HepG2 (cell line): ENCODE results near the gene RAB30. TPM values are rescaled to one million over a fixed set of nuclear protein-coding genes. Genes with fewer than 3 reads are reported as not detected.
A peak's percentile ranks its signal among the peaks of the same experiment; 100 is the strongest.

Experiments
- ATAC-seq: fragments of 200-7000 bp; cut with Tn5 transposase; 3 replicates; pipeline ENCODE4 v1.9.1; 2020; ENCODE audit warnings: mild to moderate bottlenecking, moderate library complexity
- BruUV-seq: library from RNA; stranded (reverse); fragments of 400-500 nt; replicated peaks from 2 replicates; lab custom pipeline; 2021; lab: Mats Ljungman, UMichigan
- CTCF ChIA-PET: fragments of 300-600 bp; formaldehyde crosslinking; extraction: SDS; loops from one replicate; lab custom pipeline; 2021; ENCODE audit warnings: low total read pairs, inconsistent platforms, low intra/inter-chr PET ratio; lab: Yijun Ruan, JAX
- POLR2A ChIA-PET: fragments of 350-600 bp; sonication (Branson Sonifier 250); formaldehyde crosslinking; loops from one replicate; lab custom pipeline; 2020; ENCODE audit warnings: antibody characterized with exemption, inconsistent platforms; lab: Yijun Ruan, JAX
- DNase-seq: peaks from one replicate; pipeline ENCODE4 v3.0.0-alpha.2; 2015; ENCODE audit warnings: low spot score
- FAIRE-seq: peaks from 3 replicates; lab custom pipeline; 2011; peaks lifted over from hg19 to GRCh38; lab: Jason Lieb, UNC
- H2AFZ ChIP-seq: one replicate; pipeline ENCODE4 v1.6.1; 2011; ENCODE audit warnings: low read length, inconsistent platforms
- H3K27ac ChIP-seq: fragments of 300-600 bp; 3 replicates; pipeline ENCODE4 v1.8.0; 2011; ENCODE audit warnings: mixed run types, mild to moderate bottlenecking, mixed read lengths, low read length, inconsistent platforms; ENCODE audit not compliant: insufficient read depth; ENCODE audit errors: extremely low read length
- H3K27me3 ChIP-seq, 2 experiments: fragments of 200-600 bp in 1 of 2; 2 replicates in 1 of 2; 3 replicates in 1 of 2; pipeline versions ENCODE4 v1.6.0 to v1.8.0; 2011; ENCODE audit warnings: low read length in 2 of 2, mild to moderate bottlenecking in 2 of 2, moderate library complexity in 2 of 2, inconsistent platforms in 1 of 2; ENCODE audit not compliant: insufficient read depth in 2 of 2, control insufficient read depth in 1 of 2
- H3K36me3 ChIP-seq, 2 experiments: fragments of 200-600 bp in 1 of 2; replicated peaks in 1 of 2; 2 replicates in 1 of 2; 3 replicates in 1 of 2; pipeline versions ENCODE4 v1.5.1 to v1.8.0; 2011; ENCODE audit warnings: low read length in 2 of 2, inconsistent platforms in 1 of 2; ENCODE audit not compliant: insufficient read depth in 2 of 2, control insufficient read depth in 1 of 2
- H3K4me1 ChIP-seq: 2 replicates; pipeline ENCODE4 v1.5.1; 2012; ENCODE audit warnings: low read length, inconsistent platforms; ENCODE audit not compliant: insufficient read depth
- H3K4me2 ChIP-seq: 2 replicates; pipeline ENCODE4 v1.6.0; 2011; ENCODE audit warnings: low read depth, low read length, inconsistent platforms
- H3K4me3 ChIP-seq, 3 experiments: fragments of 200-600 bp in 1 of 3; sonication (generic), shearing (Covaris generic) in 1 of 3; replicated peaks in 1 of 3; 2 replicates each; pipeline ENCODE4 v1.5.1; 2011 to 2016; ENCODE audit warnings: low read length in 3 of 3, inconsistent platforms in 2 of 3, low read depth in 2 of 3, mild to moderate bottlenecking in 2 of 3, control low read depth in 1 of 3, mixed read lengths in 1 of 3; ENCODE audit not compliant: insufficient read depth in 1 of 3
- H3K79me2 ChIP-seq: one replicate; pipeline ENCODE4 v1.6.1; 2011; ENCODE audit warnings: low read length, inconsistent platforms; ENCODE audit not compliant: insufficient read depth
- H3K9ac ChIP-seq: 2 replicates; pipeline ENCODE4 v1.6.0; 2011; ENCODE audit warnings: mild to moderate bottlenecking, low read depth, low read length, inconsistent platforms; ENCODE audit not compliant: insufficient read depth
- H3K9me3 ChIP-seq: 2 replicates; pipeline ENCODE4 v1.5.1; 2012; ENCODE audit warnings: mild to moderate bottlenecking, low read length
- H4K20me1 ChIP-seq: 2 replicates; pipeline ENCODE4 v1.6.0; 2011; ENCODE audit warnings: inconsistent platforms, mild to moderate bottlenecking, low read length, moderate library complexity; ENCODE audit not compliant: insufficient read depth
- IKZF1 ChIP-seq: fragments of 450-650 bp; IDR thresholded peaks from 2 replicates; pipeline ENCODE4 v1.7.1; 2016
- PAX8 ChIP-seq: sonication (generic); formaldehyde crosslinking; IDR thresholded peaks from 2 replicates; pipeline ENCODE4 v1.8.0; 2022; ENCODE audit warnings: mild to moderate bottlenecking, missing genetic modification reagents, borderline replicate concordance
- SNRNP70 ChIP-seq: fragments of 200-400 bp; formaldehyde crosslinking; IDR thresholded peaks from 2 replicates; pipeline ENCODE4 v1.6.1; 2017; ENCODE audit warnings: mild to moderate bottlenecking, low read depth, low read length, moderate library complexity
- TOE1 ChIP-seq: sonication (generic); formaldehyde crosslinking; IDR thresholded peaks from 2 replicates; pipeline ENCODE4 v1.4.0; 2020; ENCODE audit warnings: mild to moderate bottlenecking, missing genetic modification reagents
- ZNF121 ChIP-seq: sonication (generic); formaldehyde crosslinking; IDR thresholded peaks from 2 replicates; pipeline ENCODE4 v1.5.0; 2020; ENCODE audit warnings: mild to moderate bottlenecking, missing genetic modification reagents
- ZNF256 ChIP-seq: sonication (generic); formaldehyde crosslinking; conservative IDR thresholded peaks from 2 replicates; pipeline ENCODE4 v1.4.0; 2020; ENCODE audit warnings: missing genetic modification reagents
- ZNF615 ChIP-seq: sonication (generic); formaldehyde crosslinking; IDR thresholded peaks from 2 replicates; pipeline ENCODE4 v1.5.0; 2020; ENCODE audit warnings: mild to moderate bottlenecking, missing genetic modification reagents, borderline replicate concordance
- WGBS: methylation state at CpG from one replicate; pipeline ENCODE4 v1.1.6; 2017; ENCODE audit warnings: low lambda C conversion rate; 5-methylcytosine and 5-hydroxymethylcytosine counted together
- in situ Hi-C: cut with HindIII; loops from 2 replicates; pipeline ENCODE4 v1.10.0; 2017; ENCODE audit warnings: low pct_unique_long_range_greater_than_20kb; ENCODE audit not compliant: extremely low pct_ligation_motif_present
- intact Hi-C: fragments of 100-400 bp; cut with micrococcal nuclease; formaldehyde crosslinking; loops from one replicate; pipeline ENCODE4 v1.10.0; 2022; ENCODE audit not compliant: unreplicated experiment
- polyA plus RNA-seq, 8 experiments: library from polyadenylated mRNA; depleted of rRNA in 3 of 8; stranded (reverse) in 7 of 8; unstranded in 1 of 8; fragments of >200 nt; fragmentation: Illumina TruSeq in 4 of 8; extraction: Trizol in 4 of 8; gene quantifications; 2 replicates each; pipeline versions ENCODE4 v1.2.1 to v1.2.3, GENCODE V29; 2011 to 2016; ENCODE audit warnings: low read depth in 4 of 8, missing spikeins in 1 of 8, mixed read lengths in 1 of 8; ENCODE audit not compliant: insufficient read depth in 1 of 8
- total RNA-seq, 5 experiments: library from RNA; depleted of rRNA; stranded (reverse); fragments of >200 nt; fragmentation: Illumina TruSeq; extraction: Trizol; gene quantifications; 2 replicates each; pipeline ENCODE4 v1.2.3, GENCODE V29; 2016; ENCODE audit warnings: low read depth in 1 of 5
- TF ChIP-seq, protein P1 (sequence below): sonication (generic); formaldehyde crosslinking; conservative IDR thresholded peaks from 2 replicates; pipeline ENCODE4 v1.4.0; 2020; ENCODE audit warnings: missing genetic modification reagents

The RAB30 gene
- total and polyA plus RNA-seq, 2 of the 13 experiments (the other 11 are each of a cell fraction or from before 2014, with no cell fraction given): 3.7 to 5.0 TPM

DNA sequence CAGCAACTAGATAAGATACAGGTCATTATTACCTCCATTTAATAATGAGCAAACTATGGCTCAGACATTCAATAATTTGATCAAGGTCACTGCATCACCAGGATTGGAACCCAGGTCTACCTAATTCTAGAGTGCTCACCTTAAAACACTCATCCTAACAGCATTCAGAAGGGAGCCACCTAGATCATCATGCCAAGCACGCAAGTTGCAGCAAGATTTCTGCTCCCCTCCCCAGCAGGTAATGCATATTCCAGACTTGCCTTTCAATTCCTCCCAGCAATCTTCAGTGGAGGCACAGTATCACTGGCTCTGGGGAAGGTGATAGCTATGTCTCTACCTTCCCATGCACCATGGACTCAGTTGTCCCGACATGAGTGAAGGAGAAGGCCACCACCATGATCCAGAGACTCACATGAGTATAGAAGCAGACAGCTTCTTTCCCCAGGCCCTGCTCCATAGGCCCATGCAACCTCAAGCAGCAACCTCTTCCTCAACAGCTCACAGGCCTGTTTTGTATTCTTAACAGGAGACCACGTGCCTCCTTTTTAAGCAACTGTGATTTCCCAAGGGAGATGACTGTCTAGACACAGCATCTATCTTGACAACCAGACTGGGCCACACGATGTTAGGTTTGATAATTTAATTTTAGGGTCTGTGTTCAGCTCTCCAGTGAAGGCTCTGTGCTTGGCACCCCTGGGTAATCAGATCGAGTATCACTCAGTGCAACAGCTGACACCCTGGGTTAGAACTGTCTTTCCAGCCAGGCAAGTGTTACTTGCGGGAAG, 36.4 kb downstream of the RAB30 start:
- Histone ChIP-seq H3K4me1 (peaks cover 39% of the 10 kb centered on the region), H3K36me3 (no peaks in the 10 kb centered on the region), H4K20me1 (no peaks in the 10 kb centered on the region), H3K27me3 (no peaks in the 10 kb centered on the region), H3K4me2 (no peak overlapping the region), H3K9me3 (no peaks in the 10 kb centered on the region), H3K79me2 (peaks cover 4% of the 10 kb centered on the region), H3K4me3 (no peak overlapping the region), H3K9ac (no peak overlapping the region), H3K27ac (no peak overlapping the region), H2AFZ (no peak overlapping the region)
- in situ Hi-C loops: no loop called here
- no peak for DNase-seq
- TF ChIP-seq TOE1 (CRISPR knock-in tag) (no peak), SNRNP70 (no peak), PAX8 (no peak), ZNF121 (no peak), ZNF256 (CRISPR knock-in tag) (no peak), IKZF1 (no peak), ZNF615 (CRISPR knock-in tag) (no peak)
- TF ChIP-seq, protein P1, sequence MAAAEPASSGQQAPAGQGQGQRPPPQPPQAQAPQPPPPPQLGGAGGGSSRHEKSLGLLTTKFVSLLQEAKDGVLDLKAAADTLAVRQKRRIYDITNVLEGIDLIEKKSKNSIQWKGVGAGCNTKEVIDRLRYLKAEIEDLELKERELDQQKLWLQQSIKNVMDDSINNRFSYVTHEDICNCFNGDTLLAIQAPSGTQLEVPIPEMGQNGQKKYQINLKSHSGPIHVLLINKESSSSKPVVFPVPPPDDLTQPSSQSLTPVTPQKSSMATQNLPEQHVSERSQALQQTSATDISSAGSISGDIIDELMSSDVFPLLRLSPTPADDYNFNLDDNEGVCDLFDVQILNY: no peak
- 92% methylated on average over 6 of the region's 6 CpGs for WGBS
- CTCF ChIA-PET: no interaction called here
- POLR2A ChIA-PET: interaction anchor here (1.5 to 1.6 kb wide), 2 partner anchors 37 to 79 kb away, joined by 3 to 10 read pairs; partner anchors contain the start of gene RAB30
- BruUV-seq: no TSS peak
- no peak for FAIRE-seq
- intact Hi-C loops: no loop called here
- ATAC-seq: peak; percentile 30; the same call in 2 of the 3 replicates
